Duodenal mucosa (tissue), 2 donors: ENCODE data around the gene LDLRAD3.

Experiments
- H3K27ac ChIP-seq: one replicate; pipeline ENCODE4 v1.7.0; 2013; ENCODE audit warnings: low read depth, low read length
- H3K27me3 ChIP-seq, 2 donors: one replicate each; pipeline ENCODE4 v1.7.0; 2013; ENCODE audit warnings: low read length in 2 of 2, control low read depth in 1 of 2; ENCODE audit not compliant: insufficient read depth in 2 of 2, control insufficient read depth in 1 of 2
- H3K36me3 ChIP-seq, 2 donors: one replicate each; pipeline ENCODE4 v1.7.0; 2013; ENCODE audit warnings: low read length in 2 of 2, control low read depth in 1 of 2; ENCODE audit not compliant: insufficient read depth in 2 of 2, control insufficient read depth in 1 of 2
- H3K4me1 ChIP-seq, 2 donors: one replicate each; pipeline ENCODE4 v1.7.0; 2013; ENCODE audit warnings: low read length in 2 of 2, control low read depth in 1 of 2; ENCODE audit not compliant: insufficient read depth in 2 of 2, control insufficient read depth in 1 of 2
- H3K4me3 ChIP-seq, 2 donors: one replicate each; pipeline ENCODE4 v1.7.0; 2013; ENCODE audit warnings: low read length in 2 of 2, low read depth in 1 of 2
- H3K9ac ChIP-seq, 2 donors: one replicate each; pipeline ENCODE4 v1.7.0; 2013; ENCODE audit warnings: low read length in 2 of 2, low read depth in 1 of 2
- H3K9me3 ChIP-seq, 2 donors: one replicate each; pipeline ENCODE4 v1.7.0; 2013; ENCODE audit warnings: low read length in 2 of 2, control low read depth in 1 of 2; ENCODE audit not compliant: control insufficient read depth in 1 of 2

LDLRAD3 gene

DNA sequence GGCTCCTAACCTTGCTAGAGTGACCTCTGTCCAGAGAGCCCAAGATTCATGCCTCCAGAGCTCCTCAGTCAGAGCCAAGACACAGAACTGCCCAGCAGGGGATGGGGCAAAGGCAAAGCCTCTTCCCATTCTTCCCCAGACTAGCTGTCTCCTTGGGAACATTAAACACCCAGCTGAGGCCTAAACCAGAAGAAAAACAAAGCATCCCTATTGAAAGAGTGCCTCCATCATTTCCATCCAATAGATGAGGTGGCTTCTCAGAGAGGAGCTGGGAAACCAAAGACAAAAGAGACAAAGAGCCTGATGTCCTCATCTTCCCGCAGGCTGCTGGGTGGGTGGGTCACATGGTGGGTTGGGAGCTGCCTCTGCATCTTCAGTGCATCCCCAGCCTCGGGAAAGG, 308.0 kb downstream of the LDLRAD3 start:
- Histone ChIP-seq H3K9me3 (no peaks in the 10 kb centered on the region), H3K9ac (no peak overlapping the region), H3K27ac (no peak overlapping the region), H3K4me1 (no peaks in the 10 kb centered on the region), H3K27me3 (no peaks in the 10 kb centered on the region), H3K4me3 (no peak overlapping the region), H3K36me3 (no peaks in the 10 kb centered on the region)

DNA sequence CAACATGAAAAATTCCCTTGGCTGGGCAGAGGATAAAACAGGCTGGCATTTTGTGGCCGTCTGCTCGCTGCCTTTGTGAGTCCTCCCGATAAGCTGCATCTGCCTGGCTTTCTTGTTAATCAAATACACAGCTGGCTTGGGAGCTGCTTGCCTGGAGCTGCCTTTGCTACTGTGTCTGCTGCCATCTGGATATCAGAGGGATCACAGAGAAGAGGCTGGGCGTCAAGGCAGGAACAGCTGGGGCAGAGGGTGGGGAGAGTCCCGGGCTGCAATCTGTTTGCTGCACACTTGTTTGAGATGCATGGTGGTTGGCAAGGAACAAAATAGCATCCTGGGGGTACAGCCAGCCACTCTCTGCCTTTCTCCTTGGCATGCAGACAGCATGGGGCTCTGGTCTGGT, 309.4 kb downstream of the LDLRAD3 start:
- no peak overlapping the region for H3K9ac ChIP-seq
- H3K36me3 ChIP-seq = no peaks in the 10 kb centered on the region
- H3K27me3 ChIP-seq = peaks cover 0 to 1% of the 10 kb centered on the region in 2 donors
- H3K27ac ChIP-seq = no peak overlapping the region
- no peak overlapping the region for H3K4me3 ChIP-seq
- no peaks in the 10 kb centered on the region for H3K9me3 ChIP-seq
- H3K4me1 ChIP-seq = no peaks in the 10 kb centered on the region

DNA sequence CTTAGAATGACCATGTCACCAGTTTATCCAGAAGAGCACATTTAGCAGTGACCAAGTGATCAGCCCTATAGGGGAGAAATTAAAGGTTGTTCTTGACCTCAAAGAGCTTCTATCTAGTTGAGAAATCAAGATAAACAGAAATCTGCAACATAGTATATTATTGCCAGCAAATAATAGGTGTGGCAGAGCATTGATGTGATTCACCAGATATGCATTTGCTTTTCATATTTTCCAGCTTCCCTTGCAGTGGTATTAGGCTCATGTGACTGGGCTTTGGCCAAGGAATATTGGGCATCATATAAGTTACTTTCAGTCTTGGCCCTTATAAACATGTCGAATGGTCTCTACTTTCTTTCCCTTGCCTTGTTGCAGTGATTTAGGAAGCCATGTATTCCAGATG, 310.9 kb downstream of the LDLRAD3 start:
- H3K27me3 ChIP-seq = peaks cover 0 to 6% of the 10 kb centered on the region in 2 donors
- H3K9ac ChIP-seq = no peak overlapping the region
- no peak overlapping the region for H3K27ac ChIP-seq
- H3K36me3 ChIP-seq = no peaks in the 10 kb centered on the region
- H3K9me3 ChIP-seq = no peaks in the 10 kb centered on the region
- H3K4me3 ChIP-seq = no peak overlapping the region
- H3K4me1 ChIP-seq = no peaks in the 10 kb centered on the region

DNA sequence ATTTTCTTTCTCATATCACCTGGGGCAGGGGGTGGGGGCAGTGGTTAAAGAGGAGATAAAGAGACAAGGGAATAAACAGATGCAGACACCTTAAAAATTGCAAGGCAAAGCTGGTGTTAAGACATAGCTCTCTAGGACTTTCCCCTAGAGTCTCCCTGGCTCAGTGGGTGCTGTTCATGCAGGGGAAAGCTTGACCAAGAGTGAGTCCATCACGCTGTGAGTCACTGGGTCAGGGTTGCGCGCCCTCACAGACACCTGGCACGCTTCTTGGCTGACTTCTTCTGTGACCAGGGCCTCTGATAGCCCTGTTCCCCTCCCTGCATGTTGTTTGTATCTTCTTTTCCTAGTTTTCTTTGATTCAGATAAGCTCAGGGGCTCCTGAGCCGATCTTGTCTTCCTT, 313.5 kb downstream of the LDLRAD3 start:
- H3K9me3 ChIP-seq = no peaks in the 10 kb centered on the region
- H3K4me3 ChIP-seq = no peak overlapping the region
- H3K27me3 ChIP-seq = peaks cover 0 to 6% of the 10 kb centered on the region in 2 donors
- no peak overlapping the region for H3K27ac ChIP-seq
- H3K36me3 ChIP-seq = no peaks in the 10 kb centered on the region
- H3K4me1 ChIP-seq = no peaks in the 10 kb centered on the region
- no peak overlapping the region for H3K9ac ChIP-seq

DNA sequence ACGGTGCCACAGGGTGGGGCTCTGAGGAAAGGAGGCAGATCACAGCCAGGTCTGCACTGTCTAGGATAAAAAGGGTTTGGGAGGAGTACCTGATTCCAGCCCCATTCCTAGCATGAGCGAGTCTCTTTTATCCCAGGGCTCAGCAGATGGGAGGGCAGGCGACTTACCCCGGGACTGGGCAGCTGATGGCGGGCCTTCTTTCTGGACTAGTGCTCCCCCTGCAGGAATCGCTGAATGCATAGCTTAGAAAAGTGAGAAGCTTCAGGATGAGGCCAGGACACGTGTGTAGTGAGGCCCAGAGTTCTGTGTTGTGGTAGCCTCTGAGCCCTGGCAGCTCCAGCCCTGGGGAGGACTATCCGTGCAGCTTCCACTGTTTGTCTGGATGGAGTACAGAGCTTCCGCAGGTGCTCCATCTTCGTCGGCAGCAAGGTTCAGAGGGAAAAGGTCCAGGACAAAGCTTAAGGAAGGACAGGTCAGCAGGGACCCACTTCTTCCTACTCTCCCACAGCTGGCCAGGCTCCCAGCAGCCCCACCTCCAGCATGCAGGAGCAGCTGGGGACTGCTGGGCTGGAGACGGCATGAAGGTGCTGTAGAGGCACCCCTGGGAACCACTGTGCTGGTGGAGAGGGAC, 315.0 kb downstream of the LDLRAD3 start:
- Histone ChIP-seq H3K4me3 (no peak overlapping the region), H3K27ac (no peak overlapping the region), H3K36me3 (no peaks in the 10 kb centered on the region), H3K27me3 (peaks cover 2 to 6% of the 10 kb centered on the region in 2 donors), H3K4me1 (no peaks in the 10 kb centered on the region), H3K9me3 (no peaks in the 10 kb centered on the region), H3K9ac (no peak overlapping the region)

DNA sequence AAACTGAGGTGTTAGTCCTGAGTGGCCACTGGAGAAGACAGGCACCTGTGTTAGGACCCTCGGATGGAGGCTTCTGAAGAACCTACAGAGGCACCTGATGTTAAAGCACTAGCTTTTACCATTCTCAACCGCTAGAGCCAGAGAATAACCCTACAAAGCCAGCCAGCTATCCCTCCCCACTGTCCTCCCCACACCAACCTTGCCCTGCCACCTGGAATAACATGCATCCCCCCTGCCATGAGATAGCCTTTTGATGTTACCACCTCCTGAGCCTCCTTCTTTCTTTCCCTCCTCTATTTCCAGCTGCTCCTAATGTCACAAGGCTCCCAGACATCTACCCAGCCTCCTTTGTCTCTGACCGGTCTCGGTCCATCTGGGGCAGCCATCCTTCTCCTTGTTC, 317.2 kb downstream of the LDLRAD3 start:
- Histone ChIP-seq H3K27ac (no peak overlapping the region), H3K4me3 (no peak overlapping the region), H3K9me3 (no peaks in the 10 kb centered on the region), H3K36me3 (no peaks in the 10 kb centered on the region), H3K9ac (no peak overlapping the region), H3K4me1 (no peaks in the 10 kb centered on the region), H3K27me3 (peaks cover 2 to 6% of the 10 kb centered on the region in 2 donors)

DNA sequence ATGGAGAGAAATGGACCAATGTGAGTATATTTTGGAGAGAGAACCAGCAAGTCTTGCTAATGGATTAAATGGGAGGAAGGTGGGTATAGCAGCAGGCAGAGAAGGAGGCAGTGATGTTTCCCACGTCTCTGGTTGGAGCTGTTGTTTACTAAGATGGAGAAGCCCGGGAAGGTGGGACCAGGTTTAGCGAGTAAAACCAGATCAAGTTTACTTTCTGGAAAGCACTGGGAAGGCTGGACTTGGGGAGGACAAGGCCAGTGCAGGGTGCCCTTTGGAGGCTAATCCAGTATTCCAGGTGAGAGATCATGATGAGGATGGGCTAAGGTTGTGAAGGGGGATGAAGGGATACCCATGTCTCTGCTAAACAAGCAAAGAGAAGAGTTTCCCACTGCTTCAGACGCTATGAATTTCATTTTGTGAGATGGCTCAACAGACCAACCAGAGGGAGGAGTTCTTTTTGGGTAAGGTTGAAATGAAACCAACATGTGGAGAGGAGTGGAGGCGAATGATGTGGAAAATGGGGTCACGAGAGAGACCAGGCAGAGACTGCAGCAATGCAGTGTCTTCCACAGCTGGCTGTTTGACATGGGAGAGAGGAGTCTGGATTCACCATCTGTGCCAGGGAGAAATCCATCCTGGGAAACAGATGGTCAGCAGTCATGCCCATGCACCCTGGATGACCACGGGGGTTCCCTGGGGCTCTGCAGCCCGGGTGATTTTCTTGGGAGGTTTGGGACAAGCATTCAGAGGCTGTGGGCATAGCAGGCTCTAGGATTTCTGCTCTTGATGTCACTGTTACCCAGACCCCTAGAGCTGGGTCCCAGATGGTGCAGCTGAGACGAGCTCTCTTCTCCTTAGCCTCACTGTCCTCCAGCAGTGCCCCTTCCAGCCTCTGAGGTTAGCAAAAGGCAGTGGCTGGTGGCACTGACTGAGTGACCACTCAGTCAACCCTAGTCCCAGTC, 320.4 kb downstream of the LDLRAD3 start:
- H3K9me3 ChIP-seq = no peaks in the 10 kb centered on the region
- no peak overlapping the region for H3K9ac ChIP-seq
- no peak overlapping the region for H3K4me3 ChIP-seq
- H3K4me1 ChIP-seq = no peaks in the 10 kb centered on the region
- peaks cover 0 to 2% of the 10 kb centered on the region in 2 donors for H3K27me3 ChIP-seq
- H3K36me3 ChIP-seq = no peaks in the 10 kb centered on the region
- H3K27ac ChIP-seq = no peak overlapping the region

DNA sequence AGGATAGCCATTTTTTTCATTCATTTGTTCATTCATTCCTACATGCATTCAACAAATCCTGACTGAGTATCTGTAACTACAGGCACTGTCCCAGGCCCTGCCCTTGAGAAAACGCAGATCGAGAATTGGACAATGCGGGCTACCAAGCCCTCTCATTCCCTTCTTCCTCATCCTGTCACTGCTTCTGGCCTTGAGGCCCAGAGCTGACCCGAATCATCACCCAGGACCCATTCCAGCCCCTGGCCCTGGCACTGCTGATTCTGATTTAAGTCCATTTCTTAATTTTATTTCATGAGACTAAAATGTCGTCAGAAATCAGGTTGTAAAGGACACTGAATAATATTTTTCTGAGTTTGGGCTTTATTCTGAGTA, 321.1 kb downstream of the LDLRAD3 start:
- no peak overlapping the region for H3K9ac ChIP-seq
- no peaks in the 10 kb centered on the region for H3K9me3 ChIP-seq
- peaks cover 0 to 2% of the 10 kb centered on the region in 2 donors for H3K27me3 ChIP-seq
- H3K36me3 ChIP-seq = no peaks in the 10 kb centered on the region
- no peaks in the 10 kb centered on the region for H3K4me1 ChIP-seq
- H3K4me3 ChIP-seq = no peak overlapping the region
- no peak overlapping the region for H3K27ac ChIP-seq

DNA sequence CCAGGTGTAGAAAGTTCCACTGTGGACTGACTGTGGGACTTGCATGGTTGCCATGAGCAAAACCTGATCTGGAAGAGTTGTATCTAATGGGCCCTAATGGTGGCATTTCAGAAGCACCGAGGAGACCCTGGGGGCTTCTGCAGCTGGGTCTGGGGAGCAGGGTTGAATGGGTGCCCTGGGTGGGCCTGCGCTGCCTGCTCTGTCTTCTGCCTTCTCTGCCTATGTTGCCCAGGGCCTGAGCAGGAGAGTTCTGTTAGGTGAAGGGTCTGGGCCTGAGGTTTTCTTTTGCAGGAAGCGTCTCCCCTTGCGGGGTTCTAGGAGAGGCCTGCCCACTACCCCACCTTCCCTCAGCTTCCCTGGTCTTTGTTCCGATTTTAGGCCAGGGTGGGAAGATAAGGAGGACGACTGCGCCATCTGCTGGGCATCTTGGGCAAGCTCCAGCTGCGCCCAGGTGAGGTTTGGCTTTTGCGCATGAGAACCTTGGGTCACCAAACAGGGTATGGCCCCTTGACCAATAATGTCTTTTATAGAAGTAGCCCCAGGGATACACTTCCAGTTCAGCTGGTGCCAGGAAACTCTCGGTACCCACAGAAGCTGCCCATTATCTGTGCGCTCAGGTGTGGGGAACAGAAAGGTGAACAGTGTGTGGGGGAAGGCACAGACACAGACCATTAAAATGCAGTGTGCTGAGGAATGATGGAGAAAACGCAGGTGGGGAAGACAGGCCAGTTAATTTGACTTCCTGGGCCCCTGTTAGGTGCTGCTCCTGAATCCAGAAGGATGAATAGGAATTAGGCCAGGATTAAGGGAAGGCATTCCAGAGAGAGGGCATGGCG, 322.1 kb downstream of the LDLRAD3 start:
- Histone ChIP-seq H3K4me3 (no peak overlapping the region), H3K27ac (no peak overlapping the region), H3K9ac (no peak overlapping the region)

DNA sequence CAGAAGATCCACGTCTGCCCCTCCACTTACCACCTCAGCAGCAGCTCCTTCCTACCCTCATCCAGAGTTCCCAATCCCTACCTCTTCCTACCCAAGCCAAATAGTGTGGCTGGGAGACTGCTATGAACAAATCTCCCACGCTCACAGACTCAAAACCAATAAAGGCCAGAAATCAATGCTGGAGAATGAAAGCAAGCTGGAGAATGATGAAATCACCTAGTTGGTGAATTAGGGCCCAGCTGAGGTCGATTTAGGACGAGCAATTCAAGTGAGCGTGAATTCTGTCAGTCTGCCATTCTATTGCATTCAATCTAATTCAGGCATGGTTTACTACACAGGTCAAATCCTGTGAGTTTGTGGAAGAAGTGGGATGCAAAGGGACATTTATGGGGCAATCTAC, 322.9 kb downstream of the LDLRAD3 start:
- H3K36me3 ChIP-seq = peaks cover 0 to 8% of the 10 kb centered on the region in 2 donors
- H3K27ac ChIP-seq = no peak overlapping the region
- H3K27me3 ChIP-seq = peaks cover 0 to 2% of the 10 kb centered on the region in 2 donors
- no peak overlapping the region for H3K4me3 ChIP-seq
- H3K9ac ChIP-seq = no peak overlapping the region
- no peaks in the 10 kb centered on the region for H3K9me3 ChIP-seq
- no peaks in the 10 kb centered on the region for H3K4me1 ChIP-seq

More for the DNA sequence above, 322.1 kb downstream of the LDLRAD3 start:
- peaks cover 0 to under 1% of the 10 kb centered on the region in 2 donors for H3K36me3 ChIP-seq
- peaks cover 0 to 2% of the 10 kb centered on the region in 2 donors for H3K27me3 ChIP-seq
- H3K4me1 ChIP-seq = no peaks in the 10 kb centered on the region
- no peaks in the 10 kb centered on the region for H3K9me3 ChIP-seq
